Trophoblast cell (in vitro differentiated cells and primary cell): ENCODE data around the gene CSMD2.

Experiments
- DNase-seq, 2 donors: peaks; one replicate each; pipeline ENCODE4 v3.0.0-alpha.2; 2016
- H2AFZ ChIP-seq: 2 replicates; pipeline ENCODE4 v1.6.1; 2013; ENCODE audit warnings: low read length, moderate library complexity, mild to moderate bottlenecking; ENCODE audit not compliant: insufficient read depth, poor library complexity
- H2AK5ac ChIP-seq: 2 replicates; pipeline ENCODE4 v1.6.1; 2013; ENCODE audit warnings: mild to moderate bottlenecking, low read length
- H2BK120ac ChIP-seq: 2 replicates; pipeline ENCODE4 v1.6.1; 2013; ENCODE audit warnings: low read length, mild to moderate bottlenecking, moderate library complexity; ENCODE audit not compliant: insufficient read depth, poor library complexity
- H2BK12ac ChIP-seq: 2 replicates; pipeline ENCODE4 v1.6.1; 2013; ENCODE audit warnings: mild to moderate bottlenecking, low read length, moderate library complexity
- H2BK5ac ChIP-seq: 2 replicates; pipeline ENCODE4 v1.6.1; 2013; ENCODE audit warnings: low read length, low read depth, moderate library complexity, mild to moderate bottlenecking; ENCODE audit not compliant: poor library complexity
- H3K14ac ChIP-seq: 2 replicates; pipeline ENCODE4 v1.6.1; 2013; ENCODE audit warnings: mild to moderate bottlenecking, low read length
- H3K18ac ChIP-seq: 2 replicates; pipeline ENCODE4 v1.6.1; 2013; ENCODE audit warnings: mild to moderate bottlenecking, low read length
- H3K23ac ChIP-seq: 2 replicates; pipeline ENCODE4 v1.6.1; 2013; ENCODE audit warnings: low read length
- H3K27ac ChIP-seq: 2 replicates; pipeline ENCODE4 v1.5.1; 2013; ENCODE audit warnings: low read depth, mild to moderate bottlenecking, inconsistent platforms, low read length, moderate library complexity
- H3K27me3 ChIP-seq: 2 replicates; pipeline ENCODE4 v1.6.1; 2013; ENCODE audit warnings: inconsistent platforms, mild to moderate bottlenecking, low read length, moderate library complexity; ENCODE audit not compliant: insufficient read depth
- H3K36me3 ChIP-seq, 2 experiments: 1 replicate in 1 of 2; 2 replicates in 1 of 2; pipeline ENCODE4 v1.6.1; 2013; ENCODE audit warnings: low read length in 2 of 2, mild to moderate bottlenecking in 2 of 2, moderate library complexity in 1 of 2; ENCODE audit not compliant: insufficient read depth in 2 of 2, control insufficient read depth in 1 of 2
- H3K4ac ChIP-seq: 2 replicates; pipeline ENCODE4 v1.6.1; 2013; ENCODE audit warnings: low read depth, mild to moderate bottlenecking, low read length, moderate library complexity
- H3K4me1 ChIP-seq, 2 experiments: 1 replicate in 1 of 2; 2 replicates in 1 of 2; pipeline ENCODE4 v1.6.1; 2013; ENCODE audit warnings: low read length in 2 of 2, mild to moderate bottlenecking in 2 of 2, moderate library complexity in 1 of 2; ENCODE audit not compliant: insufficient read depth in 2 of 2, control insufficient read depth in 1 of 2
- H3K4me2 ChIP-seq: 2 replicates; pipeline ENCODE4 v1.6.1; 2013; ENCODE audit warnings: inconsistent platforms, mild to moderate bottlenecking, low read length, moderate library complexity
- H3K4me3 ChIP-seq: 2 replicates; pipeline ENCODE4 v1.5.1; 2013; ENCODE audit warnings: mild to moderate bottlenecking, low read depth, low read length, inconsistent platforms
- H3K79me1 ChIP-seq: one replicate; pipeline ENCODE4 v1.6.1; 2013; ENCODE audit warnings: low read length
- H3K79me2 ChIP-seq: 2 replicates; pipeline ENCODE4 v1.6.1; 2013; ENCODE audit warnings: low read length, mild to moderate bottlenecking; ENCODE audit not compliant: control insufficient read depth, insufficient read depth, poor library complexity
- H3K9ac ChIP-seq: 2 replicates; pipeline ENCODE4 v1.6.1; 2013; ENCODE audit warnings: mild to moderate bottlenecking, low read length
- H3K9me3 ChIP-seq: 2 replicates; pipeline ENCODE4 v1.6.1; 2013; ENCODE audit warnings: low read depth, mild to moderate bottlenecking, control low read depth, inconsistent platforms, low read length; ENCODE audit not compliant: insufficient read depth
- H4K12ac ChIP-seq: 2 replicates; pipeline ENCODE4 v1.6.1; 2013; ENCODE audit warnings: low read depth, mild to moderate bottlenecking, low read length, moderate library complexity
- H4K8ac ChIP-seq: 2 replicates; pipeline ENCODE4 v1.6.1; 2013; ENCODE audit warnings: low read depth, mild to moderate bottlenecking, low read length, moderate library complexity
- H4K91ac ChIP-seq: one replicate; pipeline ENCODE4 v1.6.1; 2013; ENCODE audit warnings: low read depth, mild to moderate bottlenecking, low read length, moderate library complexity
- WGBS: extraction: QIAGEN DNeasy Blood & Tissue Kit; methylation state at CpG from one replicate; pipeline ENCODE4 v1.1.7; 2013; ENCODE audit warnings: missing lambda C conversion rate; ENCODE audit not compliant: insufficient read length, insufficient coverage; ENCODE audit errors: extremely low coverage; 5-methylcytosine and 5-hydroxymethylcytosine counted together

CSMD2 gene

GRCh38 chr1:33925586-33925985, 239.4 kb downstream of the CSMD2 start:
- no peak overlapping the region for H3K4me2 ChIP-seq
- no peak overlapping the region for H3K4me3 ChIP-seq
- no peak overlapping the region for H3K9ac ChIP-seq
- no peak overlapping the region for H2BK12ac ChIP-seq
- H2BK5ac ChIP-seq: no peak overlapping the region
- peaks cover 6% of the 10 kb centered on the region for H3K9me3 ChIP-seq
- no peaks in the 10 kb centered on the region for H3K27me3 ChIP-seq
- no peak overlapping the region for H2BK120ac ChIP-seq
- no peaks in the 10 kb centered on the region for H3K79me2 ChIP-seq
- no peak overlapping the region for H4K12ac ChIP-seq
- H3K4ac ChIP-seq: no peak overlapping the region
- H3K18ac ChIP-seq: no peak overlapping the region
- no peak overlapping the region for H3K27ac ChIP-seq
- no CpG with 5 or more reads among the region's 8 CpGs for WGBS
- H3K36me3 ChIP-seq: no peaks in the 10 kb centered on the region
- H3K4me1 ChIP-seq: no peaks in the 10 kb centered on the region
- no peak overlapping the region for H4K8ac ChIP-seq
- DNase-seq: no peak
- H2AFZ ChIP-seq: no peak overlapping the region
- H2AK5ac ChIP-seq: no peak overlapping the region
- no peaks in the 10 kb centered on the region for H3K79me1 ChIP-seq
- H4K91ac ChIP-seq: no peak overlapping the region
- H3K14ac ChIP-seq: no peak overlapping the region
- no peak overlapping the region for H3K23ac ChIP-seq

GRCh38 chr1:33921281-33921680, 243.7 kb downstream of the CSMD2 start:
- Histone ChIP-seq H3K27me3 (no peaks in the 10 kb centered on the region), H2BK5ac (no peak overlapping the region), H2AK5ac (no peak overlapping the region), H3K4me2 (no peak overlapping the region), H3K4ac (no peak overlapping the region), H3K4me1 (no peaks in the 10 kb centered on the region), H3K79me2 (no peaks in the 10 kb centered on the region), H3K36me3 (no peaks in the 10 kb centered on the region), H3K18ac (no peak overlapping the region), H3K9me3 (peaks cover 5% of the 10 kb centered on the region), H3K9ac (no peak overlapping the region), H4K12ac (no peak overlapping the region), H2BK120ac (no peak overlapping the region), H3K27ac (no peak overlapping the region), H3K14ac (no peak overlapping the region), H3K79me1 (no peaks in the 10 kb centered on the region), H2BK12ac (no peak overlapping the region), H4K8ac (no peak overlapping the region), H3K4me3 (no peak overlapping the region), H4K91ac (no peak overlapping the region), H2AFZ (no peak overlapping the region), H3K23ac (no peak overlapping the region)
- DNase-seq: no peak
- WGBS: no CpG with 5 or more reads among the region's 5 CpGs

- DNase-seq: peak in 1 of 2 donors; percentile 37
- no CpG with 5 or more reads among the region's 1 CpG for WGBS
- H3K79me2 ChIP-seq: no peaks in the 10 kb centered on the region
These were observed 246.7 kb downstream of the CSMD2 start for GRCh38 chr1:33918368-33918767.

GRCh38 chr1:33916786-33917185, 248.2 kb downstream of the CSMD2 start:
- Histone ChIP-seq H3K18ac (no peak overlapping the region), H3K23ac (no peak overlapping the region), H3K27ac (no peak overlapping the region), H3K4me2 (no peak overlapping the region), H4K12ac (no peak overlapping the region), H3K9me3 (no peaks in the 10 kb centered on the region), H3K79me1 (no peaks in the 10 kb centered on the region), H2AK5ac (no peak overlapping the region), H2BK5ac (no peak overlapping the region), H4K8ac (no peak overlapping the region), H3K9ac (no peak overlapping the region), H3K4me1 (no peaks in the 10 kb centered on the region), H4K91ac (no peak overlapping the region), H3K14ac (no peak overlapping the region), H3K4me3 (no peak overlapping the region), H2BK12ac (no peak overlapping the region), H3K79me2 (no peaks in the 10 kb centered on the region), H2BK120ac (no peak overlapping the region), H2AFZ (no peak overlapping the region), H3K27me3 (no peaks in the 10 kb centered on the region), H3K36me3 (no peaks in the 10 kb centered on the region), H3K4ac (no peak overlapping the region)
- no peak for DNase-seq
- no CpG with 5 or more reads among the region's 11 CpGs for WGBS

More at GRCh38 chr1:33918368-33918767, 246.7 kb downstream of the CSMD2 start:
- H2AK5ac ChIP-seq: no peak overlapping the region
- H2BK5ac ChIP-seq: no peak overlapping the region
- no peak overlapping the region for H3K23ac ChIP-seq
- H3K4me3 ChIP-seq: no peak overlapping the region
- H3K4ac ChIP-seq: no peak overlapping the region
- no peak overlapping the region for H3K27ac ChIP-seq
- no peak overlapping the region for H3K18ac ChIP-seq
- no peak overlapping the region for H2BK12ac ChIP-seq
- H4K12ac ChIP-seq: no peak overlapping the region
- no peak overlapping the region for H4K91ac ChIP-seq
- no peak overlapping the region for H2BK120ac ChIP-seq
- H3K14ac ChIP-seq: no peak overlapping the region
- no peaks in the 10 kb centered on the region for H3K79me1 ChIP-seq
- H3K9ac ChIP-seq: no peak overlapping the region
- H3K9me3 ChIP-seq: peaks cover 5% of the 10 kb centered on the region
- H4K8ac ChIP-seq: no peak overlapping the region
- no peaks in the 10 kb centered on the region for H3K27me3 ChIP-seq
- H3K36me3 ChIP-seq: no peaks in the 10 kb centered on the region
- no peaks in the 10 kb centered on the region for H3K4me1 ChIP-seq
- no peak overlapping the region for H3K4me2 ChIP-seq
- no peak overlapping the region for H2AFZ ChIP-seq
